Measurements from ENCODE around the gene COL4A1. TPM values are rescaled to one million over a fixed set of nuclear protein-coding genes. Genes with fewer than 3 reads are reported as not detected.

Gene COL4A1
- total and polyA plus RNA-seq, 2 of the 13 experiments (the other 11 are each of a cell fraction or from before 2014, with no cell fraction given) = not detected

DNA sequence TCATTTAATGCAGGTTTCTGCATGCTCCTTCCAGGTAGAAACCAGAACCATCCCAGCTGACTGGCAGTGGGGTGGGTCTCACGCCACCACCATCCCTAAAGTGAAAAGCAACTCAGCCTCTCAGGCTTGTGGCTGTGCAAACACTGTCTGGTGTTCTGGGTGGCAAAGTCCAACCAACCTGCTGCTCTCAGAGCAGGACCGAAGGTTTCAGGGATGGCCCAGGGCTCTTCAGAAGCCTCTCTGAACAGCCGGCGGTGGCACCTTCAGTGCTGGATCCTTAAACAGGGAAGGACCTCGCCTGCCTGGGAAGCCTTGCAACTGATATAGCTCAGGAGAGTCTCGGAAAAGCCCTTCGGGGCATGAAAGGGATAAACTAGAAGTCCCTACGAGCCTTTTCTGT, 100.8 kb downstream of the COL4A1 start (continued):
- no peak for TF ChIP-seq HIC2 (CRISPR knock-in tag; IDR thresholded peaks at IDR 0.05; ENCODE audit: low read depth)
- no peak for TF ChIP-seq ZNF766 (CRISPR knock-in tag; IDR thresholded peaks at IDR 0.05; ENCODE audit: borderline replicate concordance)
- TF ChIP-seq KIAA2018 (CRISPR knock-in tag; IDR thresholded peaks at IDR 0.05; ENCODE audit: borderline replicate concordance) = no peak
- no peak for TF ChIP-seq SOX5 (CRISPR knock-in tag; IDR thresholded peaks at IDR 0.05; ENCODE audit: borderline replicate concordance)
- TF ChIP-seq ZNF564 (CRISPR knock-in tag; IDR thresholded peaks at IDR 0.05) = peak; percentile 47; the same call in 1 of the 2 replicates
- TF ChIP-seq, protein P1, sequence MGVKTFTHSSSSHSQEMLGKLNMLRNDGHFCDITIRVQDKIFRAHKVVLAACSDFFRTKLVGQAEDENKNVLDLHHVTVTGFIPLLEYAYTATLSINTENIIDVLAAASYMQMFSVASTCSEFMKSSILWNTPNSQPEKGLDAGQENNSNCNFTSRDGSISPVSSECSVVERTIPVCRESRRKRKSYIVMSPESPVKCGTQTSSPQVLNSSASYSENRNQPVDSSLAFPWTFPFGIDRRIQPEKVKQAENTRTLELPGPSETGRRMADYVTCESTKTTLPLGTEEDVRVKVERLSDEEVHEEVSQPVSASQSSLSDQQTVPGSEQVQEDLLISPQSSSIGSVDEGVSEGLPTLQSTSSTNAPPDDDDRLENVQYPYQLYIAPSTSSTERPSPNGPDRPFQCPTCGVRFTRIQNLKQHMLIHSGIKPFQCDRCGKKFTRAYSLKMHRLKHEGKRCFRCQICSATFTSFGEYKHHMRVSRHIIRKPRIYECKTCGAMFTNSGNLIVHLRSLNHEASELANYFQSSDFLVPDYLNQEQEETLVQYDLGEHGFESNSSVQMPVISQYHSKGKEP (CRISPR knock-in tag; IDR thresholded peaks at IDR 0.05) = no peak
- no peak for TF ChIP-seq ZSCAN20 (CRISPR knock-in tag; IDR thresholded peaks at IDR 0.05; ENCODE audit: borderline replicate concordance)
- no peak for TF ChIP-seq FOXA1 (IDR thresholded peaks at IDR 0.05)
- 0 out of 2 replicates have a peak, but pooled peaks have one; percentile 33 for TF ChIP-seq FOXA1 (CRISPR knock-in tag; IDR thresholded peaks at IDR 0.05)
- no peak for TF ChIP-seq MIER3 (CRISPR knock-in tag; IDR thresholded peaks at IDR 0.05; ENCODE audit: borderline replicate concordance)
- no peak for TF ChIP-seq TERF1 (CRISPR knock-in tag; IDR thresholded peaks at IDR 0.05)
- TF ChIP-seq SIN3A (IDR thresholded peaks at IDR 0.05; ENCODE audit: borderline replicate concordance, low read depth, low read length) = no peak
- no peak for TF ChIP-seq MIER2 (CRISPR knock-in tag; IDR thresholded peaks at IDR 0.05)
- TF ChIP-seq CHD2 (IDR thresholded peaks at IDR 0.05; ENCODE audit: low read depth, low read length) = no peak
- no peak for TF ChIP-seq HNRNPUL1 (IDR thresholded peaks at IDR 0.05; ENCODE audit: low read depth, low read length)
- no peak for TF ChIP-seq SP140L (CRISPR knock-in tag; IDR thresholded peaks at IDR 0.05; ENCODE audit: borderline replicate concordance)
- TF ChIP-seq ZNF230 (CRISPR knock-in tag; IDR thresholded peaks at IDR 0.05) = no peak
- TF ChIP-seq ZNF773 (CRISPR knock-in tag; IDR thresholded peaks at IDR 0.05; ENCODE audit: borderline replicate concordance) = no peak
- TF ChIP-seq RBM22 (optimal IDR thresholded peaks at IDR 0.05; ENCODE audit: low read length) = no peak
